Lower lobe of right lung (tissue), 2 donors: Measurements from ENCODE around the gene SYNDIG1. TPM values are rescaled to one million over a fixed set of nuclear protein-coding genes. Genes with fewer than 3 reads are reported as not detected.

ENCODE experiments used
- ATAC-seq, 2 donors: fragments of 200-7000 bp; cut with Tn5 transposase; one replicate each; pipeline ENCODE4 v1.9.1; 2020 to 2022; ENCODE audit warnings: mild to moderate bottlenecking in 2 of 2, moderate library complexity in 2 of 2
- DNase-seq: peaks from one replicate; pipeline ENCODE4 v3.0.0-alpha.2; 2020
- H3K27ac ChIP-seq: fragments of 200-600 bp; one replicate; pipeline ENCODE4 v1.8.0; 2022
- H3K27me3 ChIP-seq: fragments of 200-600 bp; one replicate; pipeline ENCODE4 v1.8.0; 2022; ENCODE audit warnings: low read depth
- H3K36me3 ChIP-seq: fragments of 200-600 bp; one replicate; pipeline ENCODE4 v1.8.0; 2022; ENCODE audit warnings: mild to moderate bottlenecking
- H3K4me1 ChIP-seq: fragments of 200-600 bp; one replicate; pipeline ENCODE4 v1.8.0; 2022
- H3K4me3 ChIP-seq: fragments of 200-600 bp; one replicate; pipeline ENCODE4 v1.8.0; 2022; ENCODE audit warnings: mild to moderate bottlenecking
- H3K9me3 ChIP-seq: fragments of 200-600 bp; one replicate; pipeline ENCODE4 v1.8.0; 2022
- CTCF ChIP-seq: fragments of 200-600 bp; IDR thresholded peaks from one replicate; pipeline ENCODE4 v1.8.0; 2022; ENCODE audit warnings: antibody characterized with exemption, mild to moderate bottlenecking
- intact Hi-C: fragments of 100-400 bp; cut with DNase I; formaldehyde crosslinking; loops from one replicate; pipeline ENCODE4 v1.11.0; 2022
- long read RNA-seq: library from polyadenylated mRNA; unstranded; transcript quantifications from one replicate; pipeline ENCODE4 v2.0.0, GENCODE V29; 2021
- total RNA-seq: library from RNA; stranded (reverse); fragmentation: NEBNext Ultra II Directional; extraction: Animal tissue kit (Norgen Biotek cat#: 25700); gene quantifications from one replicate; pipeline ENCODE4 v1.2.1, GENCODE V29; 2021
- donor health status: DM: no; HTN: yes; CAD: no; lungs with severe emphysema.

SYNDIG1 gene
- total RNA-seq, result 0.15 TPM
- long read RNA-seq, partial matches to known transcripts, result 0 of 1 reads
- long read RNA-seq, other reads (novel, unspliced or antisense), result 0 of 1 reads

GRCh38 chr20:24469116-24469893 lies at the start of gene SYNDIG1:
Gene SYNDIG1, plus strand, starts transcription at chr20:24469629. Its CDS starts 73,469 bp downstream, at chr20:24543098.
- ATAC-seq, result peak in 1 of 2 donors; percentile 28
- no peaks in the 10 kb centered on the region for H3K9me3 ChIP-seq
- H3K36me3 ChIP-seq, result no peaks in the 10 kb centered on the region
- no peak within 1 kb of the TSS for H3K27ac ChIP-seq
- H3K4me3 ChIP-seq, result peak within 1 kb of the TSS; percentile 35
- TF ChIP-seq CTCF, result no peak
- DNase-seq, result no peak
- peaks cover 69% of the 10 kb centered on the region for H3K27me3 ChIP-seq
- peaks cover 9% of the 10 kb centered on the region for H3K4me1 ChIP-seq
- intact Hi-C loops, result no loop called here

- ATAC-seq (no peak), DNase-seq (no peak)
- no peaks in the 10 kb centered on the region for H3K36me3 ChIP-seq
- H3K4me1 ChIP-seq, result no peaks in the 10 kb centered on the region
- intact Hi-C loops, result no loop called here
- H3K9me3 ChIP-seq, result peaks cover 5% of the 10 kb centered on the region
- no peak overlapping the region for H3K27ac ChIP-seq
- no peaks in the 10 kb centered on the region for H3K27me3 ChIP-seq
- no peak for TF ChIP-seq CTCF
- H3K4me3 ChIP-seq, result no peak overlapping the region
Measured at GRCh38 chr20:24419786-24420185, 49.6 kb upstream of the SYNDIG1 start.

- no peak for TF ChIP-seq CTCF
Measured at GRCh38 chr20:24420567-24420966, 48.9 kb upstream of the SYNDIG1 start.

GRCh38 chr20:24421071-24421470 lies 48.4 kb upstream of the SYNDIG1 start:
- ATAC-seq (no peak), DNase-seq (no peak)
- Histone ChIP-seq H3K36me3 (no peaks in the 10 kb centered on the region), H3K9me3 (peaks cover 1% of the 10 kb centered on the region), H3K4me1 (no peaks in the 10 kb centered on the region), H3K4me3 (no peak overlapping the region), H3K27me3 (peaks cover 4% of the 10 kb centered on the region), H3K27ac (no peak overlapping the region)
- intact Hi-C loops, result no loop called here
- TF ChIP-seq CTCF, result no peak

More at GRCh38 chr20:24420567-24420966, 48.9 kb upstream of the SYNDIG1 start:
- H3K36me3 ChIP-seq, result no peaks in the 10 kb centered on the region
- H3K4me1 ChIP-seq, result no peaks in the 10 kb centered on the region
- H3K9me3 ChIP-seq, result peaks cover 5% of the 10 kb centered on the region
- intact Hi-C loops, result no loop called here
- H3K4me3 ChIP-seq, result no peak overlapping the region
- no peak overlapping the region for H3K27ac ChIP-seq
- ATAC-seq (no peak), DNase-seq (no peak)
- H3K27me3 ChIP-seq, result peaks cover 4% of the 10 kb centered on the region

GRCh38 chr20:24422091-24422760 lies 47.2 kb upstream of the SYNDIG1 start:
- Histone ChIP-seq H3K4me3 (no peak overlapping the region), H3K27me3 (peaks cover 4% of the 10 kb centered on the region), H3K36me3 (no peaks in the 10 kb centered on the region), H3K27ac (no peak overlapping the region), H3K9me3 (no peaks in the 10 kb centered on the region), H3K4me1 (no peaks in the 10 kb centered on the region)
- no peak for TF ChIP-seq CTCF
- intact Hi-C loops, result no loop called here
- no peak for DNase-seq
- ATAC-seq, result no peak
